ENCODE results near the gene SUFU. TPM values are rescaled to one million over a fixed set of nuclear protein-coding genes. Genes with fewer than 3 reads are reported as not detected.

SUFU gene
- total and polyA plus RNA-seq, 2 experiments from 2014 or later: 10.9 to 18.2 TPM

GRCh38 chr10:102470579-102471546 is 32.9 kb upstream of the SUFU start:
- WGBS (ENCODE audit: low lambda C conversion rate, missing lambda C conversion rate): 98% methylated on average over 34 of the region's 36 CpGs

GRCh38 chr10:102473445-102474331 is 30.1 kb upstream of the SUFU start:
- Histone ChIP-seq H3K9me2 (replicated peaks; ENCODE audit: insufficient read depth) (no peaks in the 10 kb centered on the region), H3K9me3 (ENCODE audit: low read depth) (no peaks in the 10 kb centered on the region), H3K4me3 (no peak overlapping the region), H4K20me1 (ENCODE audit: insufficient read depth, poor library complexity, severe bottlenecking) (no peaks in the 10 kb centered on the region), H3K27ac (no peak overlapping the region), H3K4me2 (no peak overlapping the region), H2AFZ (no peak overlapping the region), H3K36me3 (replicated peaks; ENCODE audit: insufficient read depth, low read depth) (no peaks in the 10 kb centered on the region), H3K4me1 (ENCODE audit: insufficient read depth) (no peaks in the 10 kb centered on the region), H3K79me2 (no peaks in the 10 kb centered on the region), H3K27me3 (no peaks in the 10 kb centered on the region)
- TF ChIP-seq EZH2 (IDR thresholded peaks at IDR 0.05; ENCODE audit: borderline replicate concordance) (no peak), EZH2phosphoT487 (IDR thresholded peaks at IDR 0.05; ENCODE audit: low read depth, severe bottlenecking, unreplicated experiment) (no peak), CTCF (IDR thresholded peaks at IDR 0.05; ENCODE audit: poor library complexity) (no peak)
- DNase-seq (ENCODE audit: low spot score): no peak
- 96% methylated on average over 25 of the region's 27 CpGs for WGBS (ENCODE audit: low lambda C conversion rate, missing lambda C conversion rate)

More at GRCh38 chr10:102470579-102471546, 32.9 kb upstream of the SUFU start:
- H3K4me2 ChIP-seq: no peak overlapping the region
- H3K9me3 ChIP-seq (ENCODE audit: low read depth): no peaks in the 10 kb centered on the region
- no peak for TF ChIP-seq CTCF (IDR thresholded peaks at IDR 0.05; ENCODE audit: poor library complexity)
- TF ChIP-seq EZH2phosphoT487 (IDR thresholded peaks at IDR 0.05; ENCODE audit: low read depth, severe bottlenecking, unreplicated experiment): no peak
- no peak for TF ChIP-seq EZH2 (IDR thresholded peaks at IDR 0.05; ENCODE audit: borderline replicate concordance)
- H3K27me3 ChIP-seq: no peaks in the 10 kb centered on the region
- H4K20me1 ChIP-seq (ENCODE audit: insufficient read depth, poor library complexity, severe bottlenecking): no peaks in the 10 kb centered on the region
- no peak overlapping the region for H2AFZ ChIP-seq
- H3K36me3 ChIP-seq (replicated peaks; ENCODE audit: insufficient read depth, low read depth): no peaks in the 10 kb centered on the region
- no peaks in the 10 kb centered on the region for H3K79me2 ChIP-seq
- H3K9me2 ChIP-seq (replicated peaks; ENCODE audit: insufficient read depth): no peaks in the 10 kb centered on the region
- H3K4me3 ChIP-seq: no peak overlapping the region
- no peak overlapping the region for H3K27ac ChIP-seq
- no peaks in the 10 kb centered on the region for H3K4me1 ChIP-seq (ENCODE audit: insufficient read depth)
- no peak for DNase-seq (ENCODE audit: low spot score)

- Histone ChIP-seq H3K36me3 (replicated peaks; ENCODE audit: insufficient read depth, low read depth) (no peaks in the 10 kb centered on the region), H3K4me1 (ENCODE audit: insufficient read depth) (no peaks in the 10 kb centered on the region), H3K27ac (no peak overlapping the region), H3K4me2 (no peak overlapping the region), H3K9me3 (ENCODE audit: low read depth) (no peaks in the 10 kb centered on the region), H3K79me2 (no peaks in the 10 kb centered on the region), H3K4me3 (no peak overlapping the region), H3K9me2 (replicated peaks; ENCODE audit: insufficient read depth) (no peaks in the 10 kb centered on the region), H4K20me1 (ENCODE audit: insufficient read depth, poor library complexity, severe bottlenecking) (no peaks in the 10 kb centered on the region), H2AFZ (no peak overlapping the region), H3K27me3 (no peaks in the 10 kb centered on the region)
- TF ChIP-seq EZH2phosphoT487 (IDR thresholded peaks at IDR 0.05; ENCODE audit: low read depth, severe bottlenecking, unreplicated experiment) (no peak), EZH2 (IDR thresholded peaks at IDR 0.05; ENCODE audit: borderline replicate concordance) (no peak), CTCF (IDR thresholded peaks at IDR 0.05; ENCODE audit: poor library complexity) (no peak)
- 97% methylated on average over 9 of the region's 9 CpGs for WGBS (ENCODE audit: low lambda C conversion rate, missing lambda C conversion rate)
- no peak for DNase-seq (ENCODE audit: low spot score)
Measured at GRCh38 chr10:102475451-102476040, 28.2 kb upstream of the SUFU start.
